PFSK-1 (cell line): ENCODE data around the gene PCP2.

Experiments
- FOXP2 ChIP-seq: optimal IDR thresholded peaks from 2 replicates; pipeline ENCODE3; 2011; ENCODE audit warnings: borderline replicate concordance, control low read depth, inconsistent platforms; ENCODE audit not compliant: insufficient read depth; ENCODE audit errors: extremely low read length, extremely low read depth
- POLR2AphosphoS5 ChIP-seq: IDR thresholded peaks from 2 replicates; pipeline ENCODE4 v1.6.1; 2012; ENCODE audit warnings: low read depth, mild to moderate bottlenecking, control low read depth, low read length, moderate library complexity
- REST ChIP-seq, 2 experiments: IDR thresholded peaks; 2 replicates each; pipeline versions ENCODE4 v1.6.1 to v1.8.0; 2011 to 2012; ENCODE audit warnings: low read depth in 2 of 2, low read length in 2 of 2, control low read depth in 1 of 2, inconsistent platforms in 1 of 2, mild to moderate bottlenecking in 1 of 2, moderate library complexity in 1 of 2; ENCODE audit not compliant: insufficient read depth in 1 of 2
- SIN3A ChIP-seq: IDR thresholded peaks from 2 replicates; pipeline ENCODE4 v1.6.1; 2012; ENCODE audit warnings: mild to moderate bottlenecking, low read length, moderate library complexity, borderline replicate concordance; ENCODE audit not compliant: insufficient read depth
- TAF1 ChIP-seq: IDR thresholded peaks from 2 replicates; pipeline ENCODE4 v1.6.1; 2012; ENCODE audit warnings: low read length, control low read depth, borderline replicate concordance; ENCODE audit not compliant: insufficient read depth

- no peak for TF ChIP-seq POLR2AphosphoS5
- no peak for TF ChIP-seq REST (IDR thresholded peaks at IDR 0.05; ENCODE audit: insufficient read depth in 1 of 2, low read depth in 2 of 2, low read length in 2 of 2)
- no peak for TF ChIP-seq TAF1
- TF ChIP-seq SIN3A: no peak
- no peak for TF ChIP-seq FOXP2
Measured at GRCh38 chr19:7676854-7677253, 43.3 kb upstream of the PCP2 start, which contains the start of gene MCEMP1.
